HUES6 (cell line): ENCODE results near the gene GPR3.

ENCODE experiments used
- H3K27ac ChIP-seq: 2 replicates; pipeline ENCODE4 v1.7.0; 2013; ENCODE audit warnings: low read depth, mild to moderate bottlenecking, low read length, inconsistent platforms
- H3K27me3 ChIP-seq: 2 replicates; pipeline ENCODE4 v1.6.1; 2013; ENCODE audit warnings: low read length; ENCODE audit not compliant: control insufficient read depth, insufficient read depth
- H3K36me3 ChIP-seq: 2 replicates; pipeline ENCODE4 v1.6.1; 2013; ENCODE audit warnings: low read length; ENCODE audit not compliant: control insufficient read depth, insufficient read depth
- H3K4me1 ChIP-seq: 2 replicates; pipeline ENCODE4 v1.6.1; 2013; ENCODE audit warnings: low read length; ENCODE audit not compliant: control insufficient read depth, insufficient read depth
- H3K4me3 ChIP-seq: 2 replicates; pipeline ENCODE4 v1.5.1; 2013; ENCODE audit warnings: low read depth, low read length
- H3K9ac ChIP-seq: one replicate; pipeline ENCODE4 v1.6.1; 2013; ENCODE audit warnings: mild to moderate bottlenecking, low read length
- H3K9me3 ChIP-seq: 2 replicates; pipeline ENCODE4 v1.6.1; 2013; ENCODE audit warnings: low read depth, low read length; ENCODE audit not compliant: control insufficient read depth, insufficient read depth

Gene GPR3

GRCh38 chr1:27368869-27369582, 23.4 kb upstream of the GPR3 start:
- no peak overlapping the region for H3K9ac ChIP-seq
- peaks cover 22% of the 10 kb centered on the region for H3K4me1 ChIP-seq
- H3K36me3 ChIP-seq, result no peaks in the 10 kb centered on the region
- H3K9me3 ChIP-seq, result no peaks in the 10 kb centered on the region
- no peak overlapping the region for H3K27ac ChIP-seq
- H3K27me3 ChIP-seq, result no peaks in the 10 kb centered on the region
- no peak overlapping the region for H3K4me3 ChIP-seq

GRCh38 chr1:27372022-27372807, 20.2 kb upstream of the GPR3 start:
- H3K27ac ChIP-seq, result no peak overlapping the region
- no peak overlapping the region for H3K9ac ChIP-seq
- H3K4me1 ChIP-seq, result peaks cover 12% of the 10 kb centered on the region
- no peaks in the 10 kb centered on the region for H3K9me3 ChIP-seq
- H3K4me3 ChIP-seq, result no peak overlapping the region
- H3K27me3 ChIP-seq, result no peaks in the 10 kb centered on the region
- H3K36me3 ChIP-seq, result no peaks in the 10 kb centered on the region

- 0 out of 2 replicates have a peak, but pooled peaks cover 6% of the 10 kb centered on the region for H3K4me1 ChIP-seq
- H3K9ac ChIP-seq, result no peak overlapping the region
- no peak overlapping the region for H3K27ac ChIP-seq
Measured at GRCh38 chr1:27372808-27373690, 19.4 kb upstream of the GPR3 start.

GRCh38 chr1:27374362-27375086, 17.9 kb upstream of the GPR3 start, which contains the start of gene FCN3:
Gene FCN3 (minus strand): TSS chr1:27374824. CDS start chr1:27374818, 6 bp downstream.
- no peak within 1 kb of the TSS for H3K4me3 ChIP-seq
- no peaks in the 10 kb centered on the region for H3K36me3 ChIP-seq
- H3K9ac ChIP-seq, result no peak within 1 kb of the TSS
- peaks cover 6% of the 10 kb centered on the region; the same call in 1 of the 2 replicates for H3K4me1 ChIP-seq
- no peaks in the 10 kb centered on the region for H3K9me3 ChIP-seq
- H3K27ac ChIP-seq, result no peak within 1 kb of the TSS
- H3K27me3 ChIP-seq, result no peaks in the 10 kb centered on the region

More at GRCh38 chr1:27372808-27373690, 19.4 kb upstream of the GPR3 start:
- no peaks in the 10 kb centered on the region for H3K9me3 ChIP-seq
- no peaks in the 10 kb centered on the region for H3K36me3 ChIP-seq
- H3K4me3 ChIP-seq, result no peak overlapping the region
- no peaks in the 10 kb centered on the region for H3K27me3 ChIP-seq

DNA sequence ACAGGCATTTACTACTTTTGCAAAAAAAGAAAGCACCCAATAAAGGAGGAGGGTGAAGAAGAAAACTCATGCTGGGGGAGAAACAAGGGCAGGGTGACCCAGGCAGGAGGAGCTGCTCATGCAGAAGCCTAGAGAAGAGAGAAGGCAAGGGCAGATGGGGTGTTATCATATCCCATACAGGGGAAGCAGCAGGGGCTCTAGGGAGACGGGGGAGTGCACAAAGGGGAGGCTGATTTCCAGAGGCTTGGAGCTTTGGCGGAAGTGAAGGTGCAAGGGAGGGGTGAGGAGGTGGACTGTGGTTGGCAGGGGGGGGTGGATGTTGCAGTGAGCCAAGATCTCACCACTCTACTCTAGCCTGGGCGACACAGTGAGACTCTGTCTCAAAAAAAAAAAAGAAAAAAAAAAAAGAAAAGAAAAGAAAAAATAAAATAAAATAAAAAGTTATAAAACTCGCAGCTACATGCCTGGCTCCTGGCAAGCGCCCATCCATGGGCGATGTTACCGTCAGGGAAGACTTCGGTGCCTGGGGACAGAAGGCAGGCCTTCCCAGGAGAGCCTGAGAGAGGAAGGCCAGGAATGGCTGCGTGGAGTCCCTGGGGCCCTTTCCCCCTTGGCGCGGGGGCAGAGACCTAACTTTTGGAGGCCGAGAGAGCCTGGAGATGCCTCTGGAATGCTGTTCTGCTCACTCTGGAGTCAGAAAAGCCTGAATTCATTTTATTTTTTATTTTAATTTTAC, 14.5 kb upstream of the GPR3 start:
- Histone ChIP-seq H3K36me3 (no peaks in the 10 kb centered on the region), H3K9me3 (no peaks in the 10 kb centered on the region), H3K27me3 (peaks cover 19% of the 10 kb centered on the region), H3K27ac (no peak overlapping the region), H3K4me3 (no peak overlapping the region), H3K4me1 (peaks cover 10% of the 10 kb centered on the region; the same call in 1 of the 2 replicates), H3K9ac (no peak overlapping the region)

DNA sequence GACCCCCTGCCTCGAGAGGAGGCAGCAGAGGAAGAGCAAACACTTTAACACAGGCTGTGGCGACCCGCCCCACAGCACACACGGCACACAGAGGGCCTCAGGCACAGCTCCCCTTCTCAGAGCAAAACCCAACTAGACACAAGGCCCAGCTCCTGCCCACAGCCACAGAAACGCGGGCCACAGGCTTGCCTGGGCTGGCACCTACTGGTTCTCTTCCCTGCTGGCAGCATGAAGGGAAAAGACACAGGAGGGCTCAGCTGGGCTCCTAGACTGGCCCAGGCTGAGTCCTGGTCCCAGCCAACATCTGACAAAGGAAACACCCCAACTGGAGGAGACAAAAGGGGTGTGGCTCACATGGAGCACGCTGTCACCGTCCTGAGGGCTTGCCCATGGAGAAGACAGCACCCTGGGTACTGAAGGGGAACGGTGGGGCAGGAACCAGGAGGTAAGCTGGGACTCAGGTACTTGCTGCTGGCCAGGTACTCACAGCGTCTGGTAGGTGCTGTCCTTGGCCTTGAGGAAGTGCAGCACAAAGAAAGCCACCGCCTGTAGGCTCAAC, 12.8 kb upstream of the GPR3 start:
- no peak overlapping the region for H3K27ac ChIP-seq
- H3K4me1 ChIP-seq, result peaks cover 9% of the 10 kb centered on the region; the same call in 1 of the 2 replicates
- no peaks in the 10 kb centered on the region for H3K9me3 ChIP-seq
- no peaks in the 10 kb centered on the region for H3K36me3 ChIP-seq
- H3K27me3 ChIP-seq, result peaks cover 19% of the 10 kb centered on the region
- H3K9ac ChIP-seq, result no peak overlapping the region
- H3K4me3 ChIP-seq, result no peak overlapping the region

- H3K9me3 ChIP-seq, result no peaks in the 10 kb centered on the region
Measured at GRCh38 chr1:27380224-27380623, 12.2 kb upstream of the GPR3 start.

GRCh38 chr1:27380766-27381733, 11.4 kb upstream of the GPR3 start:
- H3K36me3 ChIP-seq, result no peaks in the 10 kb centered on the region
- no peaks in the 10 kb centered on the region for H3K9me3 ChIP-seq
- no peak overlapping the region for H3K4me3 ChIP-seq
- no peak overlapping the region for H3K9ac ChIP-seq
- peaks cover 19% of the 10 kb centered on the region for H3K27me3 ChIP-seq
- H3K4me1 ChIP-seq, result peaks cover 8% of the 10 kb centered on the region; the same call in 1 of the 2 replicates
- no peak overlapping the region for H3K27ac ChIP-seq

More at GRCh38 chr1:27380224-27380623, 12.2 kb upstream of the GPR3 start:
- no peak overlapping the region for H3K4me3 ChIP-seq
- no peak overlapping the region for H3K27ac ChIP-seq
- no peak overlapping the region for H3K9ac ChIP-seq
- peaks cover 19% of the 10 kb centered on the region for H3K27me3 ChIP-seq
- no peaks in the 10 kb centered on the region for H3K36me3 ChIP-seq
- peaks cover 8% of the 10 kb centered on the region; the same call in 1 of the 2 replicates for H3K4me1 ChIP-seq
